Measurements from ENCODE around the gene UNC13A.

Gene UNC13A

GRCh38 chr19:17726964-17727773, 39.0 kb upstream of the UNC13A start:
- TF ChIP-seq ZFX (IDR thresholded peaks at IDR 0.05; ENCODE audit: borderline replicate concordance) (no peak), CTCF (IDR thresholded peaks at IDR 0.05) (no peak)
- H3K27ac ChIP-seq, result no peak overlapping the region

DNA sequence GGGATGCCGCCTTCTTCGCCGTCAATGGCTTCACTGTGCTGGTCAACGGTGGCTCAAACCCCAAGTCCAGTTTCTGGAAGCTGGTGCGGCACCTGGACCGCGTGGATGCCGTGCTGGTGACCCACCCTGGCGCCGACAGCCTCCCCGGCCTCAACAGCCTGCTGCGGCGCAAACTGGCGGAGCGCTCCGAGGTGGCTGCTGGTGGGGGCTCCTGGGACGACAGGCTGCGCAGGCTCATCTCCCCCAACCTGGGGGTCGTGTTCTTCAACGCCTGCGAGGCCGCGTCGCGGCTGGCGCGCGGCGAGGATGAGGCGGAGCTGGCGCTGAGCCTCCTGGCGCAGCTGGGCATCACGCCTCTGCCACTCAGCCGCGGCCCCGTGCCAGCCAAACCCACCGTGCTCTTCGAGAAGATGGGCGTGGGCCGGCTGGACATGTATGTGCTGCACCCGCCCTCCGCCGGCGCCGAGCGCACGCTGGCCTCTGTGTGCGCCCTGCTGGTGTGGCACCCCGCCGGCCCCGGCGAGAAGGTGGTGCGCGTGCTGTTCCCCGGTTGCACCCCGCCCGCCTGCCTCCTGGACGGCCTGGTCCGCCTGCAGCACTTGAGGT, 38.1 kb upstream of the UNC13A start:
- no peak for TF ChIP-seq ZFX (IDR thresholded peaks at IDR 0.05; ENCODE audit: borderline replicate concordance)
- TF ChIP-seq CTCF (IDR thresholded peaks at IDR 0.05), result peak; percentile 32
- H3K27ac ChIP-seq, result no peak overlapping the region

GRCh38 chr19:17725422-17726078, 37.4 kb upstream of the UNC13A start:
- no peak for TF ChIP-seq ZFX (IDR thresholded peaks at IDR 0.05; ENCODE audit: borderline replicate concordance)
- peak; percentile 70 for TF ChIP-seq CTCF (IDR thresholded peaks at IDR 0.05)
- H3K27ac ChIP-seq, result no peak overlapping the region

- TF ChIP-seq ZFX (IDR thresholded peaks at IDR 0.05; ENCODE audit: borderline replicate concordance), result no peak
- H3K27ac ChIP-seq, result no peak overlapping the region
These were observed 36.5 kb upstream of the UNC13A start for GRCh38 chr19:17724655-17725054.

GRCh38 chr19:17722655-17723240, 34.6 kb upstream of the UNC13A start:
- TF ChIP-seq CTCF (IDR thresholded peaks at IDR 0.05) (no peak), ZFX (IDR thresholded peaks at IDR 0.05; ENCODE audit: borderline replicate concordance) (no peak)

GRCh38 chr19:17721821-17722220, 33.7 kb upstream of the UNC13A start:
- TF ChIP-seq ZFX (IDR thresholded peaks at IDR 0.05; ENCODE audit: borderline replicate concordance) (no peak), CTCF (IDR thresholded peaks at IDR 0.05) (no peak)

More at GRCh38 chr19:17722655-17723240, 34.6 kb upstream of the UNC13A start:
- H3K27ac ChIP-seq, result no peak overlapping the region

GRCh38 chr19:17721111-17721628, 33.0 kb upstream of the UNC13A start:
- H3K27ac ChIP-seq, result no peak overlapping the region; the same call in 1 of the 2 replicates
- TF ChIP-seq CTCF (IDR thresholded peaks at IDR 0.05) (no peak), ZFX (IDR thresholded peaks at IDR 0.05; ENCODE audit: borderline replicate concordance) (no peak)

More at GRCh38 chr19:17721821-17722220, 33.7 kb upstream of the UNC13A start:
- H3K27ac ChIP-seq, result no peak overlapping the region; the same call in 1 of the 2 replicates

Data from 22Rv1 (cell line).